HG03521 (cell line): Measurements from ENCODE around the gene XYLT1.

Source experiments
- ATAC-seq: cut with Tn5 transposase; IDR thresholded peaks from one replicate; pipeline ENCODE4 v1.9.1; 2021; ENCODE audit warnings: mild to moderate bottlenecking, moderate library complexity; ENCODE audit not compliant: unreplicated experiment

Gene XYLT1

DNA sequence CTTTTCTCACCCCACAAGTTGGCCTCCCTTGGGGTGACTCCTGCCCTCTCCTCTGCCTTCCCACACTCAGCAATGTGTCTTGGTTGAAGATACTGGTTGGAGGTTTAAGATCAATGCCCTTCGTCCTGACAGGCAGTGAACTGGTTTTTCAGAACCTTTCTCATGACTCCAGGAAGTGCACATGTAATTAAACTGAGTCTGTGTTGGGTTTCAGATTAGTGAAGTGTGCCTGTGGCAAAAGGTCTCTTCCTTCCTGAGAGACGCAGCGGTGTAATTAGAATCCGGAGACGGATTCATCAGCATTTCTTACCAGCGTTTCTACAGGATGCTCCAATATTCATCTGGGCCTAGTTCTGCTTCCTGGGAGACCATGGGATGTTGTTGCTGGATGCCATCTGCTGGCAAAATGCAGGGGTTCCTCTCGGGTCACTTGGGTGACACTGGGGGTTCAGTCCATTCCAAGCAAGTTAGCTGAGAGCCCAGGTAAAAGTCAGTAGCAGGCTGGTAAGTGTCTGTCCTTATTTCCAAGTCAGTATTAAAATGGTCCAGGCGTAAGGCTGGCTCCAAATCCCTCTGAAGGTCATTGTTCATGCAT is 233.3 kb downstream of the XYLT1 start:
- no peak for ATAC-seq

DNA sequence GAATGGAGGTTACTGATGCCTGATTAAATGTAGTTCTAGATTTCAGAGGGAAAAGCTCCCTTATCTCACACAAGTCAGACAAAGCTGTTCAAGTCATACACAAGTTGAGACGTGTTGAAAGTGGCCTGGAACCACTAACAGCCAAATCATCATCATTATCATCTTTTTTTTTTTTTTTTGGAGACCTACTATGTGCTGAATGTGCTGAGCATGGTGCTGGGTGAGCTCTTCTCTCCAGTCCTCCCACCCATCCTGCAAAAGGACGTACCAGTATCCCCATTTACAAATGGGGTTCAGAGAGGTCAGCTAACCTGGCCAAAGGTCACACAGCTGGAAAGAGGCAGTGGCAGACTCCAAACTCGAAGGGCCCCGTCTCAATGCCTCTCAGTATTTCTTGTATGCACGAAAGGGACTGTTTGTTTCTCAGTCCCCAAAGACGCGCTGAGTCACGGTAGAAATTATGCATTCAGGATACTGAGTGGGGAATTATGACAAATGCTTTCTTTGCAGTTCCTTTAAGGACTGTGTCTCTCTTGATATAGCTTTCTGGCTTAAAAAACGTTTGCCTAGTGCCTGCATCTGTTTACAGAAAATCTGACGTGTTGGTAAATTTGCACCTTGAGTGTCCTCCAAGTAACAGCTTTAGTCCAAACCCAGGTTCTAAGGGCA is 235.5 kb downstream of the XYLT1 start:
- no peak for ATAC-seq

DNA sequence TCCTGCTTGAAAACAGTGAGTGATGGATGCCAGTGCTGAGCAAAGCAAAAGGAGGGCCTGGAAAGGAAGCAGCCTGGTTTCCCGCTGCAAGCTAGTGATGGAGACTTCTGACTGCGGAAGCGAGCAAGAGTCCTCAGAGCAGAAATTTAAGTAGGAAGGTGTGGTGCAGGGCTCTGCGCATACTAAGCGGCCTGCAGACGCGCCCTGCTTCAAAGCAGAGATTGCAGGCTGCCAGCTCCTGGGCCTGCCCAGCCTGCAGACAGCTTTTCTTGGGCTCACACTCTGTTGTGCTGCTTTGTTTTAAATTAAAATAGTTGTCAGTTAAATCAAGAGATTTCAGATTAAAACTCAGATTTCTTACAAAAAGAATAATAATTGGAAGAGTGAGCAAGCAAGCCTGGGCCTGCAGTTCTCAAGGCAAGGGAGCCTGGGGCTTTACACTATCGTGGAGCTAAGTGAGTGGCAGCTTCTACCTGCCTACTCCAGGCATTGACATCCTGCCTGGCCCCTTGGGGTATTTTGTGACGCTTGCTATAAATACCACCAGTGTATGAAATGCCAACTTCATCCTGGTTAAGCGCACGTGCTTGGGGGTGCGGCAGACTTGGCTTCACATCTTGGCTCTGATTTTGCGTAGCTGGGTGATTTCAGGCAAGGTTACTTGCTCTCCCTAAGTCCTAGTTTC is 237.3 kb downstream of the XYLT1 start:
- ATAC-seq: no peak

DNA sequence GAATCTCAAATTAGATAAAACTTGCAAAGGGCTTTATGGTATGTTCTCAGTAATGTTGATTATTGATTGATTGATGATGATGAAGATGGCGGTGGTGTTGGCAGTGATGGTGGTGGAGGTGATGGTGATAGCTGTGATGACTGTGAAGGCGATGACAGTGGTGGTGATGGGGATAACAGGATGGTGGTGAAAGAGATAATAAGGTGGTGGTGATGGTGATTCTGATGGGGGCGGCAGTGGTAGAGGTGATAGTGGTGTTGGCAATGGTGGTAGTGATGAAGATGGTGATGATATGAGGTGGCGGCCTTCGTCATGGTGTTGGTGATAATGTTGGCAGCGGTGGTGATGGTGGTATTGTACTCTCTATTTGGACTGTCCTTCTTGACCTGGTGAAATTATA is 238.3 kb downstream of the XYLT1 start:
- ATAC-seq: no peak

DNA sequence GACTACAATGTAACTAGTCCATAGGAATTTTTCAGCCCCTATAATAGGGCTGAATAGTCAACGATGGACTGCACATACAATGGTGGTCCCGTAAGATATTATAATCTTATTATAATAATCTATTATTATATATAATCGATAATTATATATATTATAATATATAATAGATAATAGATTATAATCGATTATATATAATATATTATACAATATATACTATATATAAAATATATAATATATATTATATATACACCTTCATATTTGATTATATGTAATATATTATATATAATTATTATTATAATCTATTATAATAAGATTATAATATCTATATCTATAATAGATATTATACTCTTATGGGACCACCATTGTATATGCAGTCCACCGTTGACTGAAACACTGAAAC is 238.8 kb downstream of the XYLT1 start:
- ATAC-seq: no peak

DNA sequence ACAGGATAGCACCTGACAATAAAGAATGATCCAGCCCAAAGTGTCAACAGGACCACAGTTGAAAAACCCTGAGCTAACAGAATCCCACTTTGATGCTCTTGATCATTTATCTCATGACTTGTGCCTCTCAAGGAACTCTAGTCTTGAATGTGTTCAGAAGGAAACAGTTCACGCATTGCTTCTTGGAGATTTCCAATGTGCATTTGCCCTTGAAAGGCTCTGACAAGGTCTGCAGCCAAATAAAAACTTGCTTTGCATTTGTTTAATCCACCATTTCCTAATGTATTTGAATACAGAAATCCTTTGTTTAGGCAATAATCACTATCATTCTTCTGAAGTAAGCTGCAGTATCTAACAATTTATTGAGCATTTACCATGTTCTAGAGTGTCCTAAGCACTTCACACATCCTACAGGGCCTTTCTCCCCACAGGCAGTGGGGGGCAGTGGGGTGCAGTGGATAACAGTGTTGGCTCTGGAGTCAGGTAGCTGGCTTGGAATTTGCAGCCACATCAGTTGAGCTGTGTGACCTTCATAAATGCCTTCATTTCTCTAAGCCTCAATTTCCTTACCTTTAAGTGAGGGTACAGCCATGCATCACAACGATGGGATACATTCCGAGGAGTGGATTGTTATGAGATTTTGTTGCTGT is 239.7 kb downstream of the XYLT1 start:
- ATAC-seq: no peak

DNA sequence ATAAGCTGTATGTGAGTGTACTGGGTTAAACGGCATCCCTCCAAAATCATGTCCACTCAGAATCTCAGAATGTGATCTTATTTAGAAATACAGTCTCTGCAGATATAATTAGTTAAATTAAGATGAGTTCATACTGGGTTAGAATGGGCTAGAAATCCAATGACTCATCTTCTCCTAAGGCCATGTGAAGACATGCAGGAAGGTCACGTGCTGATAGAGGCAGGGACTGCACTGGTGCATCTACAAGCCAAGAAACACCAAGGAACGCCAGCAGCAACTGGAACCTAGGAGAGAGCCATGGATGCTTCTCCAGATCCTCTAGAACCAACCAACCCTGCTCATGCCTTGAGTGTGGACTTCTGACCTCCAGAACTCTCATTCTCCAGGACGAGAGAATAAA is 241.0 kb downstream of the XYLT1 start:
- no peak for ATAC-seq

DNA sequence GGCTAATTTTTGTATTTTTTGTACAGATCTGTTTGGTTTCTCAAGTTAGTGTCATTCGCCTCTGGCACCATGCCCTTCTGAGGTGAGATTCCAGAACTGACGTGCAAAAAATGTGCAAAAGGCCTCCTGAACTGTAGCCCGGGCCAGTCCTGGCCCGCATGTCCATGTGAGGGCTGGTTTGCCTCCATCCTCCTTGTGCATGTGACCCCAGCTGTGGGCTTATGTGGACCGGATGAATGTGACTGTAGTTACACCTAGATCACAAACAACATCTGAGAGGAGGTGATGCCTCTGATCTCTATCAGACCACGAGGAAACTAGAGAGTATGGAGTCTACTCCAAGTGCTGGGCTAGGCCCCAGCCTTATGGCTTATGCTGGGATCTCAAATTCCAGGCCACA is 241.6 kb downstream of the XYLT1 start:
- ATAC-seq: no peak

DNA sequence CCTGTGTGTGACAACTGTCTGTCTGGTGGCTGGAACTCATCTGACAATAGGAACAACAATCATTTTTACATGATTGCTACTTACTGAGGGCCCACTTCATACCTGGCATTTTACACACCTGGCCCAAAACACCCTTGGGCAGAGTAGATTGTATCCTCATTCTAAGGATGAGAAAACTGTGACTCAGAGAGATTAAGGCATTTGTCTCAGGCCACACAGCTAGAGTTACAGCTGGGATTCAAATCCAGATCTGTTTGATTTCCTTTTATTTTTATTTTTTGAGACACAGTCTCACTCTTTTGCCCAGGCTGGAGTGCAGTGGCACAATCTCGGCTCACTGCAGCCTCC is 242.1 kb downstream of the XYLT1 start:
- no peak for ATAC-seq

DNA sequence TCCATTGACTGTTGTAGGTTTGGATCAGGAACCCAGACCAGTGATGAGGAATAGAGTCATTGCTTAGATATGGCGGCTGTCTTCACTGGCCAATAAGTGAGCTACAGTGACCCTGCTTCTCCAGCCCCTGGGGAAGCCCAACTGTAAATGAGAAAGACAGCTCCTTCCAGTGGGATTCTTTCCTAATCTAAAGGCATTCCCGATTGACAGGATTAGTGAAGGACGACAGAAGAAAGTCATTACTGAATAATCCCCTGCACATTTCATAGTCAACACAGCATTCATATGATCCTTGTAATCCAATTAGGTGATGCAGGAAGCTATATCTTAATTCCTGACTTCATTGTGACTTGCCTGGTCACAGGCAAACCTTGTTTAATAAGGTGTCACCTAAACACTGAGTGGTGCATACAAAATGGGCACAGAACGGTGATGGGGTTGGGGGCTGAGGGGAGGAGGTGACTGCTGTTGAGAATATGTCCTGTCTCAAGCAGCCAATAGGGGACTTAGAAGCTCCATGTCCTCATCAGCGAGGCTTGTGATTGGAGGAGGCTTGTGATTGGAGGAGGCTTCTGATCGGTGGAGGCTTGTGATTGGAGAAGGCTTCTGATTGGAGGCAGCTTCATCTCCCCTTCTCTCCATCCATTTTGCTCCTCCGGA is 242.6 kb downstream of the XYLT1 start:
- ATAC-seq: no peak

DNA sequence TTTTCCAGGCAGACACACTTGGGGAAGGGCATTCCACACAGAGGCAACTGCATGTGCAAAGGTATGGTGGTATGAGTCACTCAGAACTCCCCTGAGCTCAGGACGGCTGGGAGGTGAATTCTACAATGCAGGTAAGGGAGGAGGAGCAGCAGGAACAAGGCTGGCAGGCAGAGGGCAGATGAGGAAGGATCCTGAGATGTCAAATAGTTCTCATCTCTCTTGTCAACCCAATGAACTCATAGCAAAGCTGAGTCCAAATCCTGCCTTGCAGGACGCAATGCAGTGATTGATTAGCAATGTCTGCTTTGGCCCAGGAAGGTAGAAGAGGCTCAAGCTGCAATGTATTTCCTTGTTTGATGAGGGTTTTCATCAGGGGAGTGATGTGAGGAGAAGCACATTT is 243.5 kb downstream of the XYLT1 start:
- ATAC-seq: no peak

DNA sequence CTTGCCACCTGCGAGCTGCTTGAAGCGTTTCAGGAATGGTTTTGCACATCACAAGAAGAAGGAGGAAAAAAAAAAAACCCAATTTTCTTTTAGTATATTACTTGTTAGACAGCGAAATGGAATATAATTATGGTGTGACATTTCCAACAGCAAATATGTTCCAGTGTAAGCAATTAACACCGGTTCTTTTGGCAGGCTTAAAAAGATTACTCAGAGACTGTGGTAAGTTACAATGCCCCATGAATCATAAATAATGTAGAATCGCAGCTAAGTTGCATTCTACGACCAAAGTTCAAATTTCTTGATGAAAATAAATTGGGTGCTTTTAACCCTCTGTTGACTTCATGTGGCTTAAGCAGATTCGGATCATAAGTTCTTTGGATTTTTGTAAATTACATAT is 245.2 kb downstream of the XYLT1 start:
- no peak for ATAC-seq

DNA sequence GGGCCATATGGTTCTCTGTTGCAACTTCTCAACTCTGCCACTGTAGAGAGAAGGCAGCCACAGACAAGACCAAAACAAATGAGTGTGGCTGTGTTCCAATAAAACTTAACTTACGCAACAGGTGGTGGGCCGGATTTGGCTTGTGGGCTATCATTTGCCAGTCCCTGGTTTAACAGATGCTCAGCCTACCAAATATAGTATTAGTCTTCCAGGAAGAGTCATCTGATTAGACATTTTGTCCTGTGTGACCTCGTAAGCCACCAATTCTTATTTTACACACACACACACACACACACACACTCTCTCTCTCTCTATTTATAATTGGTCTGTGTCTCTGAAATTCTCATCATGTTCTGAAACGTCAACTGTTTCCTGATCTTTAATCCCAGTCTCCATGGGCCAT is 245.9 kb downstream of the XYLT1 start:
- ATAC-seq: no peak

DNA sequence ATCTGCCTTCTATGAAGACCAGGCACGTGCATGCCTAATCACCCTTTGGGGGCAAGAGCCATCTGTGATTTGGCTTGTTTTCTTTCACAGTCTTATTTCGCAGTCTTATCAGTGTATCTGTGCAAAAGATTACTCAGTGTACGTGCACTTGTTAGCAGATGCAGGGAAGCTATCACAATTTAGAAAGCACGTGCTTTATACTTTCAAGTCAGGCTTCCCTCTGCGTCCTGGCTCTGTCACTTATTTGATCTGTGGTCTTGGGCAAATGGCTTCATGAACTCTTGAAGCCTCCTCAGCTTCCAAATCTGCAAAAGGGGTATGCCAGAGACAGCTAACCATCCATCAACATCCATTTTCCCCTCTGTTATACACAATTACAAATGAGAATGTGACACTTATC is 246.4 kb downstream of the XYLT1 start:
- no peak for ATAC-seq

DNA sequence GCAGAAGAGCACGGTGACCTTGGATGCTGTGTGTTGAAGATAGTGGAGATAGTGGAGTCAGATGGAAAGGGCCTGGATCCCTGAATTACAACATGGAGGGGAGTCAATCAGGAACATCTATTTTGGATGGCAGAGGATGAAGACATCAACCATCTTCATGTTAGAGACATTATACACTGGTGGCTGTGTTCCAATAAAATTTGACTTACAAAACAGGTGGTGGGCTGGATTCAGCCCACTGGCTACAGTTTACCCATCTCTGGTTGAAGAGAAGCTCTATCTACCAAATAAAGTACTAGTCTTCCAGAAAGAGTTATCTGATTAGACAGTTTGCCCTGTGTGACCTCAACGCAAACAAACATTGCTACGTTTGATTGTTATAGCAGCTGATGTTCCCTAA is 247.2 kb downstream of the XYLT1 start:
- no peak for ATAC-seq

DNA sequence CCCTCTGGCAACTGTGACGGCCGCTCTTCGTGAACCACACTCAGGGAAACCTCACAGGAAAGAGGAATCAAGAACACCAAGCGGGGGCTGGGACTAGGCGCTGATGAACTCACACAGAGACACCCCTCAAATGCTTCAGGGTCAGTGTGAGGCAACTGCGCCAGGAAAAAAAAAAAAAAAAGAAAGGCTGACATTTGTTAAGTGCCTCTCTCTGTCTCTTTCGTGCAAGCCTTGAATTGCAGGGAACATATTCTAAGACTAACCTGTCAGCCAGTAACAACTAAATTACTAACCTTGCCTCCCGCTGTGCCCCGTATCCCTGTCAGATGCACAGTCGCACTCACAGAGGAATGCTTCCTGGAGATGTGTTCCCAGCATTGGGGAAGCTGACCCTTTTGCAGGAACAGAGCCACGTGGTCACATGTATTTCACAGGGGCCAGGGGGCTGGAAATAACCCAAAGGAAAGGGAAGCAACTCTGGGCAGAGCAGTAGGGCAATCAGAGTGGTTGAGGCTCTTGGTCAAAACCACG is 247.8 kb downstream of the XYLT1 start:
- ATAC-seq: no peak

DNA sequence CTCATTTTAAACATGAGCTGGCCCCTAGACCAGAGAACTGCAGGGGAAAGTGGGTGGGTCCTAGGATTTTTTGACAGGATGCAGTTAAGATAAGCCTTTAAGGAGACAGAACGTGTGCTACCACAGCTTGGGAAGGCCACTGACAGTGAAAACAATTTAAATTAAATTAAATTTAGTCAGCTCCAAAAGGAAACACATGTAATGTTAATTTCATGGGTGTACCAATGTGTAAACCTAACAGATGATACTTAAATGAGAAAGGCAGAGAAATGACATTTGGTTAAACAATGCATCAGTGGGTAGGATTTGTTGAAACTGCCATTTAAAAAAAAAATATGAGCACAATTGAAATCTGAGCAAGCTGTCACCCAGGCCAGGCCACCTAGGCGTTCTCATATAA is 250.8 kb downstream of the XYLT1 start:
- ATAC-seq: no peak

DNA sequence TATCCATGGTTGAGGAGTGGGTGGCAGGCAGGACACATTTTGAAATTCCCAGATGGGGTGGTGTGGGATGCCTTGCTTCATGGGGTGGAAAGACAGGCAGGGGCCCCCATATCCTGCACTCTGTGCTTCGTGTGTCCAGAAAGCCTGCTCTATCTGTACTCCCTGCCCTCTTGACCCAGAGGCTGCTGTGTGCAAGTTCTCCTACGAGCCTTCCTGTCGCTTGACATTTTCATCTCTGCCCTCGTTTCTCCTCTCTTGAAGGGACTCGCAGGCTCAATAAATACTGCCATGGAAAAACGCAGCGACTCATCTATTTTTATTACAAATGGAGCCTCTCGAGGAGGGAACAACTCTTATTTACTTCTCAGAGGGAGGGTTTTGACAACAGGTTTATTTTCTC is 254.8 kb downstream of the XYLT1 start:
- ATAC-seq: no peak

DNA sequence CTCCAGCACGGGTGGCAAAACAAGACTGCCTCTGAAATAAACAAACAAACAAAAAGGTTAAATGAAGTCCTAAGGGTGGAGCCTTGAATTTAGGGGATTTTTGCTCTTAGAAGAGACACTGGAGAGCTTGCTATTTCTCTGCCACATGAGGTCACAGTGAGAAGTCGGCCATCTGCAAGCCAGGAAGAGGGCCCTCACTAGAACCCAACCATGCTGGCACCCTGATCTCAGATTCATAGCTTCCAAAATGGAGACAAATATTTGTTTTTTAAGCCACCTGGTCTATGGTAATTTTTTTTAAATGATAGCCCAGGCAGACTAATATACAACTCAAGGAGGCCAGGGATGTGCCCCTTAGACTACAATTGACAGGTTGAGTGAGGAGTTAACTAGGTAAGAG is 255.5 kb downstream of the XYLT1 start:
- no peak for ATAC-seq

DNA sequence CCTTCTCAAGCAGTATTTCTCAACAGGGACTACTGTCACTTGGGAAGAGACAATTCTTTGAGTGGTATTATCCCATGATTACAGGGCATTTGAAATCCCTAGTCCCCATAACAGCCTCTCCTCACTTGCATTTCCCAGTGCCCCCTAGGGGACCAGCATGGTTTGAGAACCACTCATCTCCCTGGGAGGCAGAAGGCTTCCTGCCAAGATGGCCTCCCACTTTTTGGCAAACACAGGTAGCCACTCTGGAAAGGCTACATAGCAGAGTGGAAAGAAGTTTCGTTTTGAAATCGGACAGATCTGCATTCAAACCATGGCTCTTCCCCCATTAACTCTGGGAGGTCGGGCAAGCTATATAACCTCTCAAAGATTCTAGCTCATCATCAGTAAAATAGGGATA is 256.8 kb downstream of the XYLT1 start:
- no peak for ATAC-seq

DNA sequence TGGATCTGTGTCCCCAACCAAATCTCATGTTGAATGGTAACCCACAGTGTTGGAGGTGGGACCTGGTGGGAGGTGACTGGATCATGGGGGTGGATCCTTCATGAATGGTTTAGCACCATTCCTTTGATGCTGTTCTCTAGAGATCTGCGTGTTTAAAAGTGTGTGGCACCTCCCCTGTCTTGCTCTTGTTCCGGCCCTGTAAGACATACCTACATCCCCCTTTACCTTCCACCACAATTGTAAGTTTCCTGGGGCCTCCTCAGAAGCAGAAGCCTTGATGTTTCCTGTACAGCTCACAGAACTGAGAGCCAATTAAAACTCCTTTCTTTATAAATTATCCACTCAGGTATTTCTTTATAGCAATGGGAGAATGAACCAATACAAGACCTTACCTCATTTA is 257.7 kb downstream of the XYLT1 start:
- ATAC-seq: no peak
